DMS79 (cell line): Measurements from ENCODE around the gene GCNT4.

ENCODE experiments used
- DNase-seq: peaks from one replicate; lab custom pipeline; 2025; lab: John Stamatoyannopoulos, UW

GCNT4 gene

GRCh38 chr5:75051217-75051751 is 1.1 kb downstream of the GCNT4 start:
- no peak for DNase-seq

- DNase-seq: no peak
These were observed 1.9 kb downstream of the GCNT4 start for GRCh38 chr5:75050415-75050814.

- no peak for DNase-seq
These were observed 2.7 kb downstream of the GCNT4 start for GRCh38 chr5:75049456-75050351.

- DNase-seq: no peak
These were observed 3.9 kb downstream of the GCNT4 start for GRCh38 chr5:75048457-75048953.

- no peak for DNase-seq
These were observed 5.0 kb downstream of the GCNT4 start for GRCh38 chr5:75047356-75047755.

GRCh38 chr5:75046366-75047142 is 5.8 kb downstream of the GCNT4 start:
- no peak for DNase-seq

GRCh38 chr5:75045071-75045470 is 7.3 kb downstream of the GCNT4 start:
- DNase-seq: no peak

- DNase-seq: no peak
These were observed 8.0 kb downstream of the GCNT4 start for GRCh38 chr5:75044406-75044805.

- DNase-seq: no peak
These were observed 8.6 kb downstream of the GCNT4 start for GRCh38 chr5:75043633-75044264.

GRCh38 chr5:75042522-75042921 is 9.8 kb downstream of the GCNT4 start:
- DNase-seq: no peak

GRCh38 chr5:75040973-75041372 is 11.4 kb downstream of the GCNT4 start:
- DNase-seq: no peak

GRCh38 chr5:75037106-75037505 is 15.3 kb downstream of the GCNT4 start:
- no peak for DNase-seq

GRCh38 chr5:75034137-75034739 is 18.1 kb downstream of the GCNT4 start:
- DNase-seq: no peak

- DNase-seq: no peak
These were observed 21.0 kb downstream of the GCNT4 start for GRCh38 chr5:75031366-75031765.

GRCh38 chr5:75028090-75028489 is 24.3 kb downstream of the GCNT4 start:
- DNase-seq: no peak

GRCh38 chr5:75023368-75024159 is 28.8 kb downstream of the GCNT4 start:
- DNase-seq: no peak

GRCh38 chr5:75021800-75022199 is 30.6 kb downstream of the GCNT4 start:
- no peak for DNase-seq

GRCh38 chr5:75021219-75021618 is 31.1 kb downstream of the GCNT4 start:
- no peak for DNase-seq

- no peak for DNase-seq
These were observed 32.2 kb downstream of the GCNT4 start for GRCh38 chr5:75020016-75020656.

- no peak for DNase-seq
These were observed 33.4 kb downstream of the GCNT4 start for GRCh38 chr5:75018805-75019587.
